ENCODE data around the gene UBA5.
A peak's percentile ranks its signal among the peaks of the same experiment; 100 is the strongest.

The UBA5 gene

GRCh38 chr3:132721479-132722164, 61.5 kb downstream of the UBA5 start:
- no peak for DNase-seq

DNA sequence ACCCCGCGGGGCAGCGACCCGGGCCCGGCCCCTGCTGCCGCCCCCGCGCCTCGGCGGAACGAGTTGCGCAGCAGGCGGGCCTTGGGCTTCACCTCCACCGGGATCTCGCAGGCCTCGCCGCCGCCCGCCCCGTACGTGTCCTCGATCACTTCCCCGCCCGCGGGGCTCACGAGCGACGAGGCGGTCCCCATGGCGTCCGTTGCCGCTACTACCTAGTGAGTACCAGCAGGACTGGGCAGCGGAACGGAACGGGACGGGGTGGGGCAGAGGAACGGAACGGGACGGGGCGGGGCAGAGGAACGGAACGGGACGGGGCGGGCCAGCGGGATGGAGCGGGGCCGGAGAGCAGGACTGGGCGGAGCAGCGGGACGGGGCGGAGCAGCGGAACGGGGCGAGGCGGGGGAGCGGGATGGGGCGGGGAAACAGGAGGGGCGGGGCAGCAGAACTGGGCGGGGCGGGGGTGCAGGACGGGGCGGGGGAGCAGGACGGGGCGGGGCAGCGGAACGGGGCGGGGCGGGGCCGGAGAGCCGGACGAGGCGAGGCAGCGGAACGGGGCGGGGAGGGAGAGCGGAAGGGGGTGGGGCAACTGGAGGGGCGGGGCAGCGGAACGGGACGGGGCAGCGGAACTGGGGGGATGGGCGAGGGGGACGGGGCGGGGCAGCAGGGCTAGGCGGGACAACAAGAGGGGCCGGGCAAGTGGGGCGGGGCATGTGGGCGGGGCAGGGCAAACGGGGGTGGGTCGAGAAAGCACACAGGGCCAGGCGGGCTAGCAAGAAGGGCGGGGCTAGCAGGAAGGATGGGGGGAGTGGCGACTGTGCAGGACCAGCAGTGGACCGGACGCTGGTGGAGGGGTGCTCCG, 62.3 kb downstream of the UBA5 start, which contains the start of gene NPHP3:
Gene NPHP3, minus strand, starts transcription at position 245 of the 859 bp plus-strand sequence. Its CDS starts 54 bp downstream, at position 191.
- peak; percentile 96 for DNase-seq

- no peak for DNase-seq
These were observed 63.2 kb downstream of the UBA5 start for GRCh38 chr3:132723024-132723950.

- no peak for DNase-seq
These were observed 66.3 kb downstream of the UBA5 start for GRCh38 chr3:132726341-132726823.
